OCI-LY7 (cell line): Measurements from ENCODE around the gene SNX32.

Experiments
- CTCF ChIP-seq: fragments of 200-600 bp; sonication (generic); conservative IDR thresholded peaks from 2 replicates; pipeline ENCODE4 v1.5.1; 2014; ENCODE audit warnings: mild to moderate bottlenecking, antibody characterized with exemption, low read length, moderate library complexity, mixed read lengths
- EZH2phosphoT487 ChIP-seq: fragments of 200-600 bp; sonication (generic); IDR thresholded peaks from 2 replicates; pipeline ENCODE4 v1.6.1; 2018; ENCODE audit warnings: low read depth, borderline replicate concordance, mild to moderate bottlenecking, mixed run types, antibody characterized with exemption, low read length, moderate library complexity, mixed read lengths

GRCh38 chr11:65793144-65793581 lies 40.6 kb upstream of the SNX32 start:
- TF ChIP-seq CTCF = no peak
- TF ChIP-seq EZH2phosphoT487 = no peak
